ENCODE data around the gene CCDC3.

CCDC3 gene

DNA sequence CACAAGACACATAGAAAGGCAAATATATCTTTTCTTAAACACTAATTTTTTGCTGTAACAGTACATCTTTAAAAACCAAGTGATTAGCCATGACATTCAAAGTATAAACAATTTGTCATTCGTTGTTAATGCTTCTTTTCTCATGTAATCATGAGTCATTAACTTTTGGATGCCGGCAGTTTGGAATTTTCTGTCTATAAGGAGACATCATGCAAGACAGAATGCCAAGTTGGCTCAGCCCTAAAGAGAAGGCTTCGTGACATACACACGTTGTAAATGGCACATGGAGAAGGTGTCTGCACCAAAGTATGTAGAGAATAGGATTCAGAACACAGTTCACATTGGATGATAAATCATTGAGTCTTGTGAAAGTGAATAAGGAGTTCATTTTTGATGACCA, 35.9 kb downstream of the CCDC3 start:
- FAIRE-seq (no peak), DNase-seq (ENCODE audit: insufficient read length, low spot score) (no peak)

DNA sequence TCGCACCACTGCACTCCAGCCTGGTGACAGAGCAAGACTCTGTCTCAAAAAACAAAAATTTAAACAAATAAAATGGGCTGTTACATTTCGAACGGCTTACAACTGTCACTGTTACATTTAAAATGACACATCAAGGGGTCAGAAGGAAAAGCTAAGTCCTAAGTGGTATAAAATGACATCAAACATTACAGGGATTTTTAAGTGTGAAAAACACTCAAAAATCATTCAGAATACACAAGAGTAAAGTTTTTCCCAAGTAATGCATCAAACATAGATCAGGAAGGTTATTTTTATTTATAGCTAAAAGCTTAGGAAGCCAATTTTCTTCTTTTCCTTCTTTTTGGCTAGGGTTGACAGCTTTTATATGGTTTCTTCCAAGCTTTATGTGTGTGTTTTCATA, 39.0 kb downstream of the CCDC3 start:
- no peak for FAIRE-seq

DNA sequence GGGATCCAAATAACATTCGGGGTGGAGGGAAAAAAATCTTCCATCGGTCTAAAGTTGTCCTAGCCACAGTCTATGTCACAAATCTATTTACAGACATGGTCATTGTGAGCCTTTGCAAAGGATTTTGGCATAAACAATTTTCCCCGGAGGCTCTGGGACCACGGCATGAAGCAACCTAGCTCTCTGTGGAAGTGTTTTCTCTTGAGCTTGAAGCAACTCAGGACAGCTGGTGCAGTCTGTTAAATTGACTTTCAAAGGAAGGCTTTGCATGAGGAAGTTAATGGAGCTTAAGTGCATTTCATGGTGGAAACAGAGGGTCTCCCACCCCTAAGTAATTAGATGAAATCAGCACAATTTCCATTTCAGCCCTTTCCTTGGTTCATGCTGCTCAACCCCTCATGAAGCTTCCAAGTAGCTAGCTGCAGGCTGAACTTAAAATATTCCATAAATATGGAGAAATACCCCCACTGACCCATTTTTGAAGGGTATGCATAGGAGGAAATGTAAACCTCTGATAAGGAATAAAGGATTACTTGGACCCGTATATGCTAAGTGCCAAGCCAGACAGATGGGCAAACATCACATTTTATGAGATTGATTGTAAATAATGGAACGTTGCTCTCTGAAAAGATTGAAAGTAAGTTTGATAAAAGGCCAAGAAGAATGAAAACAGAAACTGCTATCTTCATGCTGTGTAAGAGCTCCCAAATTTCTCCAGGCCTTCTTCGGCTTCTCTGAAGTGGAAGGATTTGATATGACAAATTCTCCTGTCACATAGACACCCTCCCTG, 39.9 kb downstream of the CCDC3 start:
- DNase-seq (ENCODE audit: insufficient read length, low spot score), result no peak
- no peak for FAIRE-seq

More for the DNA sequence above, 39.0 kb downstream of the CCDC3 start:
- DNase-seq (ENCODE audit: insufficient read length, low spot score), result no peak

DNA sequence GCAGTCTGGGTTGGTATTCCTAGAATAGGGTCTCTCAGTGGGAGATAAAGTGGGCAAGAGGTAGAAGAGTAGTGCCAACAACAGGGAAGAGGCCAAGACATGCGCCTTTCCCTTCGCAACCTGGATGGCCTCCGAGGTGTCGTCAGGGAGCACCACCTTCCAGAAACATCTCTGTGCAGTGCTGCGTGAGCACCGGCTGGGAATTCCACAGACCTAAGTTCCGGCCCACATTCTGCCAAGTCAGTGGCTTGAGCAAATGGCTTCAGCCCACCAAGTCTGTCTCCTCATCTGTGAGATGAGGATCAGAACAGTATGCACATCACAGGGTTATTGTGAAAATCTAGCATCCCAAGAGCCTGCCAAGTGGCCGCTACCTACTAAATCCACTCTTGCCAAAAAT, 40.6 kb downstream of the CCDC3 start:
- FAIRE-seq, result no peak

DNA sequence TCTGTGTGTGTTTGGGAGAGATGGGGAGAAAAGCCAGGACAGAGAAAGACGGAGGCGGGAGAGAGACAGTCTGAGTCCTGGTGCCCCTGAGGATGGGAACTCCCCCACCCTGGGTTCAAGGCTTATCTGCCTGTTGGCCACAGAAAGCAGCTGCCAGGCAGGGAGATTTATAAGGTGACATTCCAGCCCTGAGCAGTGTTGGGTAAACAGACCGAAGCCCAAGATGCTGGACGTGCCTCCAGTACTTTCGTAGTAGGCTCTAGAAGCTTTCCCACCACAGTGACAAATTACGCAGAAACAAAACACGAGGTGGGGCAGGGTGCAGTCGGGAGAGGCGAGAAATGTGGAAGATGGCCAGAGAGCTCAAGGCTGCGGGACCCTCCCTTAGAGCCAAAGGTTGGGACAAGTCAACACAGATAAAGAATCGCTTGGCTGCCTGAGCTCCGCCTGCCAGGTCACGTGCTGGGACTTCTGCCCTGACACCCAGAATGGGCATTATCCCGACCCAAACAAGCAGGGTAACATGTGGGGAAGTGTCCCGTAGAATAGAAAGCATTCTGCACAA, 41.1 kb downstream of the CCDC3 start:
- FAIRE-seq (no peak), DNase-seq (ENCODE audit: insufficient read length, low spot score) (no peak)

More for the DNA sequence above, 40.6 kb downstream of the CCDC3 start:
- no peak for DNase-seq (ENCODE audit: insufficient read length, low spot score)

DNA sequence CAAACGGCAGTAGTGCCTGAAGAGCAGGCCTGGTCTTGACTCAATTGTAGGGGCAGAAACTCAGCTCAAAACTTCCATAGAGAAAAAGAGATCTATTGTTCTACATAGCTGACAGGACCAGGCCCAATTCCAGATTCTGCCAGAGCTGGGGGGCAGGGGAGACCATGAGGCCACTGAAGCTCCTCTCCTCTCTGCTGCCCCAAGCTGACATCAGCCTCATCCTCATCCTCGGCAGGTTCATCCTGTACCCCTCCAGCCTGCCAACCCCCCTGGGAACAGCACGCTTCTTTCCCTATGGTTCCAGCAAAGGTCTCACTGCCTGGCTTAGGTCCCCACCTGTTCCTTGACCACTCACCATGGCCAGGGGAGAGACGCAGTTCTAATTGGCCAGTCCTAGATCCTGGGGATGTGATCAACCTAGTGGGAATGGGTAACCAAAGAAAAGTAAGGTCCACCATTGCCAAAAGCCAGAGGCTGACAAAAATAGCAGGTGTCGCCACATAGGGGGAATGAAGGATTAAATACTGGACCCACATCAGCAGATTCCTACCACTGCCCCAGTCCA, 42.9 kb downstream of the CCDC3 start:
- DNase-seq (ENCODE audit: insufficient read length, low spot score), result no peak
- no peak for FAIRE-seq

DNA sequence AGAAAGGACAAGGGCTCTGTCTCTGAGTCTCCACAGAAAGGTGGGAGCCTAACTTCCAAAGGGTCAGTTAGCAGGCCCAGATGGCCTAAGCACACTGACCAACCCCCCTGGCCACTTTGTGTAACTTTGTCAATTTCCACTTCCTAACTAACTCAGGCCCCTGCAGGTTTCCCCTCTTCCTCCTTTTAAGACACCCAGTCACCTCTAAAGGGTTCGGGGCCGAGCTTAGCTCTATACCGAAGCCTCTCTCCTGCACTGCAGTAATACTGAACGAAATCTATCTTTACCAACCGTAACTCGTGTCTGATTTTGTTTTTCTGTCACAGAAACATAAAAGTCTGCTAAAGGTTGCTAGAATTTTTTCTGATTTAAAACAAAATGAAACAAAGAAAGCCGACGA, 44.4 kb downstream of the CCDC3 start:
- DNase-seq (ENCODE audit: insufficient read length, low spot score) (no peak), FAIRE-seq (no peak)

DNA sequence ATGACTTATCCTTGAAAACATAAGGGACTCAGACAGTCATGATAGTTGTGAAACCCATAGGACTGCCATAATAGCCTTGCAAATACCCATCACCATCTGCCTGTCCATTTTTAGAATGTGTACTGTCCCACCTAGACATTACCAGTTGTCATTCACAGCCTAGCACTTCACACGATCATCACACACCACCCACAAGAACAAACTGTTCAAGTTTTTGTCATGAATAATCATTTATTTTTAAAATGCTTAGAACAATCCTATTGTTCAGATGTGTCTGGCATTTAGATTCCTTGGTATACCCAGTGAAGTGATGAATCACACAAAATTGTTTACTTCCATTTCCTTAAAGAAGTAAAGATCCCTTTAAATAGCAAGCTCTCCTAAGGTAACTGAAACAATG, 46.6 kb downstream of the CCDC3 start:
- DNase-seq (ENCODE audit: insufficient read length, low spot score) (no peak), FAIRE-seq (no peak)

DNA sequence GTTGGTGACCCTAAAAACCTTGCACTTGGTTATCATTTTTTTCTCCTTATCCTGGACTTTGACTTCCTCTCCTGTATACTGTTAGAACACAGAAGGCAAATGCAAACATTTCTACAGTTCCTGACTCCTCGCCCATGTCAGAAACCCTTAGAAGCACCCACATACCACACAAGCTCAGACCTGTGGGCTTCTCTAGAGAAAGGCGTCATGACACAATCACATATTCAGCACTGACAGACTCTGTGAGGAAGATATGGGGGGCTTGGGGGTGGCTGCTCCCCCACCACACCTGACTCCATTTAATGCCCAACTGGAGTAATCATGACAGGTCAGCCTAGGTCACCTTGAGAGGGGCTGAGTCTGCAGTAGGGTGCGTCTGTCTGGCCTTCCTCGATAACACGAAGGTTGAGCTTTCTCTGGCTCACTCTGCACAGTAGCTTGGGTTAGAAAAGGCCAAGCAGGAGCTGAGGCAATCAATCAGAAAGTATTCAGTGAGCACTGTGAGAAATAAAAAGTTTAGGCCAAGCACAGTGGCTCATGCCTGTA, 50.9 kb downstream of the CCDC3 start:
- no peak for DNase-seq (ENCODE audit: insufficient read length, low spot score)
- FAIRE-seq, result no peak

DNA sequence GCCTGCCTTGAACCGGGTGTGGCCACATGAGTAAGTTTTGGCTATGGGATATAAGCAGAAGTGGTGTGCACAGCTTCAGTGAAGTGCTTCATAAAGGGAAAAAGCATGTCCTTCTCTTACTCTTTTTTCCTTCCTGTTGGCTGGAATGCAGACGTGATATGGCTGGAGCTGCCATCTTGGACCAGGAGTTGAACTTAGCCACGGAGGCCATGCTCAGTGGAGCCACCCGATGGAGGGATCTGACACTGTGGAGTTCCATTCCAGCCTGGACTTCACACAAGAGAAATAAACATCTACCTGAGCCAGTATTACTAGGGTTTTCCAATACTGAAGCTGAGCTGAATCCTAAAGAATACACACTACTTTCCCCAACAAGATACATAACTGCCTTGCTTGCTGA, 52.3 kb downstream of the CCDC3 start:
- DNase-seq (ENCODE audit: insufficient read length, low spot score) (no peak), FAIRE-seq (no peak)

DNA sequence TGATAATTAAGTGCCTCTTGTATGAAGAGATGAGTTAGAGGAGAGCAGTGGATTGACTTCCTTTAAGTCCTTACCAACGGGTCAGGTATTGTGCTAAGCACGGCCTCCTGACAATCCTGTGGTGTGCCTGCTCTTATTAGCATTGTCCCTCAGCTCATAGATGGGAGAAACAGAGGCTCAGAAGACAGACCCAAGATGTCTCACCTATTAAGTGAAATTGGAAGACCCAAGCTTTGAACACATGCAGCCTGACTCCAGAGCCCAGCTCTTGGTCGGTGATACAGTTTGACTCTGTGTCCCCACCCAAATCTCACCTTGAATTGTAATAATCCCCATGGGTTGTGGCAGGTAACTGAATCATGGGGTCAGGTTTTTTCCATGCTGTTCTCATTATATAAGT, 53.8 kb downstream of the CCDC3 start:
- no peak for DNase-seq (ENCODE audit: insufficient read length, low spot score)
- no peak for FAIRE-seq

DNA sequence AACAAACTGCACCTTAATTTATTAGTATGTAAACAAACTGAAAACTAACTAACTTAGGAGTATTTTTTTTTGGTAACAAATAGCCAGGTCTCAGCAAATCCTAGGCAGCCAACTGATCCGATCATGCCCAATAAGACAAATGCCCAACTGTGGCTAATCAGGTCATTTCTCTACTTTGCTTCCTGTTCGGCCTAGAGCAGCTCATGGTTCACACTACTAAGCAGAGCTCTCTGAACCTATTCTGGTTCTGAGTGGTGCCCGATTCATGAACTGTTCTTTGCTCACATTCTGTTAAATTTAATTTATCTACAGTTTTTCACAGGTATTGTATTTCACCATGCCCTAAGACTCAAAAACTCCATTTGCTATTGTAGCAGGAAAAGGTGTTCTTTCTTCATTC, 55.1 kb downstream of the CCDC3 start:
- no peak for DNase-seq (ENCODE audit: insufficient read length, low spot score)
- no peak for FAIRE-seq

DNA sequence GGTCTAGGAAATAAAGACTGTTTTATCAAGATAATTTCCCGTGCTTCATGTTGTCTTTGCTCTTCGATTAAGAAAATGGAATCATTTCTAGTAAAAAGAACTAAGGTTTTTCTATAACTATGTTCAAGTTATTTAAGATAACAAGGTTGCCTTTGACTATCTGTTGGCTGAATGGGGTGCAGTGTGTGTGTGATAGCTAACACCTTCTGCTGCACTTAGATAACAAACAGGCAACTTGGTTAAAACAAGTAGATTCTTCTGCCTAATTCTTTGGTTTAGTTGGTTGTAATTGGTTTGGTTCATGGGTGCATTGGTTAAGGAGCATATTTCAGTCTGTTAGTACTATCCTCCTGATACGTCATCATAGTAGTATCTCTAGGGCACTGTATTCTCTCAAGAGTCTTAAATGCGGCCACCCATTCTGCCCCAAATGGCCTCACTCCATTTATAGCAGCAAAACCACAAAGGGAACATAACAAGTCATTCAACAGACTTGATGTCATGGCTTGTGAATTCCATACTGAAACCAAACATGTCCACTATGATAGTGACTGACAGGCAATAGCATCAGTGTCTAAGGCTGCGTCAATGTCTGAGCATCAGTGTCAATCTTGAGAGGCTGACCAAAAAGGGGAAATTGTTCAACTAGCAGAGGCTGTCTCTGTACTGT, 55.7 kb downstream of the CCDC3 start:
- FAIRE-seq, result no peak
- DNase-seq (ENCODE audit: insufficient read length, low spot score), result no peak

DNA sequence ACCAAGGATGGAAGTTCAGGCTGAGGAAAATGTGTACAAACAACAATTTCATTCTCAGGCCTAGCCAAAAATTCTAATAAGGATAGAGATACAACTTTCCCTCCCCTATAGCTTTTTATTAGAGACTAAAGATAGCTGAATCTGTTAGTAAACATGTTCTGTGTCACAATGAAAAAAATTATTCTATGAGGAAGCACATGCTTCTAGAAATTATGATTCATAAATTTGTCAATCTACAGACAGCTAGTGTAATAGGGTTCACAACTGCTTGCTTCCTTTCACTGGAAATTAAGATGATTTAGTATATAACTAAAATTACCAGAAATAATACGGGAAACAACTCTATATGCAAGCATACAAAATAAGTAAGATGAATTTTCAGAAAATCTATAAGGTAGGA, 56.6 kb downstream of the CCDC3 start:
- DNase-seq (ENCODE audit: insufficient read length, low spot score), result no peak

DNA sequence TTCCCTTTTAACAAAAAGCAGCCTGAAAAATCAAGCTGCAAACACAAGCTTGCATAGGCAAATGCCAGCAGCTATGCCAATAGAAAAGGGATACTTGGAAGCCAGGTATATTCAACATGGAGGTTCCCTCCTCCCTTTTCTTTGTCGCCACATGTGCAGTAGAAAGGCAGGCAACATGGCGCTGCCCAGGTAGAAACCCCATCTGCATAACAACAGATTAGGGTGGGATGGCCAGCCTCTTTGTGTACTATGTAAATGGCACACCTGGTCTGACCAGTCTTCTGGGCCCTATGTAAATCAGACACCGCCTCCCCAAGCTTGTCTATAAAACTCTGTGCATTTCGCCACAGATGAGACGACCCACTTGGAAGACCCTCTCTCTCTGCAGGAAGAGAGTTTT, 58.1 kb downstream of the CCDC3 start:
- no peak for FAIRE-seq
- DNase-seq (ENCODE audit: insufficient read length, low spot score), result no peak

More for the DNA sequence above, 56.6 kb downstream of the CCDC3 start:
- FAIRE-seq, result no peak

DNA sequence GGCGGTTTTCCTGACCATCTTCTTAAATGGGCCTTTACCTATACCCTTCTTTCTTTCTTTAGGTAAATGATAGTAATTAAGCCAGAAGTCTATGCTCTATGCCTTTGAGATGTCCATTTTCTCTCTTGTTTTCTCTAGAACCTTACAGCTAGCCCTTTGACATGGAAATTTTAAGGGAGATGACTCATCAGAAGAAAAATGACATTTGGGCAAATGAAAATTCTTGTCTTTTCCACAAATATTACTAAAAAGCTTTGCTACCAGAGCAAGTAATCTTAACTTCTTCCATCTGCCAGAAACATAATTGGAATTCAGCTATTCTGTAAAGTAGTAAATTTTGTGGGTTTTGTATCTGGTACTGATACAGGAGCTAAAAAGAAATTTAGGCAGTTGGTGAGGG, 59.5 kb downstream of the CCDC3 start:
- DNase-seq (ENCODE audit: insufficient read length, low spot score) (no peak), FAIRE-seq (no peak)

DNA sequence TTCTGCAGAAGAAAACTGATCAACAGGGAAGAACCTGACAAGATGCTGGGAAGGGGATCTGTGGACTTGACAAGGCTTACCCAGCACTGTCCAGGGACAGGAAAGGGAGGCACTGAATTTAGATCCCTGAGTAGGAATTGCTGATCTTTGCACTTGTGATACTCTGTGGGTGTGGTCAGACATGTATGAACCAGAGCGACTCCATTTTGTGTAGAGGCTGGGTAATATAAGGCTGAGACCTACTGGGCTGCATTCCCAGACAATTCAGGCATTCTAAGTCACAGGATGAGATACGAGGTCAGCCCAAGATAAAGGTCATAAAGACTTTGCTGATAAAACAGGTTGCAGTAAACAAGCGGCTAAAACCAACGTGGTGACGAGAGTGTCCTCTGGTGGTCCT, 60.7 kb downstream of the CCDC3 start:
- no peak for FAIRE-seq
- no peak for DNase-seq (ENCODE audit: insufficient read length, low spot score)

DNA sequence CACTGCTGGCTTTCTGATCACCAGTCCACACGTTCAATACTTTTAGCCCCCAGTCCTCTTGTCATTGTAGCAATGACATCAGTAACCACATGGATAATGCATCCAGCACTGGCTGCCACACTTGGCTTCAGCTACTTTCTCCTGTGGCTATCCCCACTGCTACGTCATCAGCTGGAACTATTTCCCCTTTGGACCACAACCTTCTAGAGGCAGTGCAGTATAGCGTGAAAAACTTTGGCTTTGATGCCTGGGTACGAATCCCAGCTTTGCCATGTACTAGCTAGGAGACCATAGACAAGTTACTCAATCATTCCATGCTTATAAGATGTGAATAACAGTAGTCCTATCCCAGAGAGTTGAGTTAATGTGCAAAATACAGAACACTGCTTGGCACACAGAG, 63.2 kb downstream of the CCDC3 start:
- DNase-seq (ENCODE audit: insufficient read length, low spot score) (no peak), FAIRE-seq (no peak)

DNA sequence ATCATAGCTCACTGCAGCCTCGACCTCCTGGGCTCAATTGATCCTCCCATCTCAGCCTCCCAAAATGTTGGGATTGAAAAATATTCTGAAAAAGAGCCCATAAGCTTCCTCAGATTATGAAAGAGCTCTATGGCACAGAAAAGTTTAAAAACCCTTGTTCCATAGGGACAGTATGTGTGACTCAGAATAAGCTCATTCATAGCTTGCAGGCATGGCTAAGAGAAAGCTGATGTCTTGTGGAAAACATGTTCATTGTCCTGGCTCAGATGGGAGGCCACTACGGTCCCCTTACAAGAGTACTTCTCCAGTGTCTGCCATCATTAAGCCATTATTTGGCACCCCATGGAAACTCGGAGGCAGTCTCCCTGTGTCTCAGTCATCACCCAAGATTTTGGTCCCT, 64.0 kb downstream of the CCDC3 start:
- no peak for FAIRE-seq

DNA sequence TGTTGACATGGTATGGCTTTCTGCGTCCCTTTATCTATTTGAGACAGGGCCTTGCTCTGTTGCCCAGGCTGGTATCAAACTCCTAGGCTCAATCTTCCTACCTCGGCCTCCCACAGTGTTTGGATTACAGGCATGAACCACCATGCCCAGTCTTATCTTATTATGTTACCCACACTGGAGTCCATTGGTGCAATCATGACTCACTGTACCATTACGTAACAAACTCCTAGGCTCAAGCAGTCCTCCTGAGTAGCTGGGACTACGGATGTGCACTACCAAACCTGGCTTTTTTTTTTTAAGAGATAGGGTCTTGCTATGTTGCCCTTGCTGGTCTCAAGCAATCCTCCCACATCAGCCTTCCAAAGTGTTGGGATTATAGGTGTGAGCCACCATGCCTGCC, 66.7 kb downstream of the CCDC3 start:
- DNase-seq (ENCODE audit: insufficient read length, low spot score) (no peak), FAIRE-seq (no peak)

More for the DNA sequence above, 64.0 kb downstream of the CCDC3 start:
- DNase-seq (ENCODE audit: insufficient read length, low spot score), result no peak

DNA sequence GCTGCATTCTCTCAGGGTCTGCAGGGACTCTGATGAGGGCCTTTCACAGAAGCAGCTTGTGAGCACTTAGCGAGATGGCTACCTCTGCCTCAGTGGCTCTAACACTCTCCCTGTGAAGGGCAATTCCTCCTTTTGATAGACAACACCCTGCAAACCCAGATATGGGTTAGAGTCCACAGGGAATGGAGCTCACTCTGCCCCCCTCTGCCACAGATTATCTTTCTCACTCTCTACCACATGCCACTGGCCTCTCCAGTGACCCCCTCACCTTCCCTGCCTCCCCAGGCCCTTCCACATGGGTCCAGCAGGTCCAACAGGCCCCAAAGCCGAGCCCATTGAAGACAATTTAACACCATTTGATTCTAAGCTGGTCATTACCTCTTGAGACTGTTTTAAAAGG, 72.1 kb downstream of the CCDC3 start:
- DNase-seq (ENCODE audit: insufficient read length, low spot score) (no peak), FAIRE-seq (no peak)

All from GM19239 (cell line).